Measurements from ENCODE around the gene DGKB.

DGKB gene

DNA sequence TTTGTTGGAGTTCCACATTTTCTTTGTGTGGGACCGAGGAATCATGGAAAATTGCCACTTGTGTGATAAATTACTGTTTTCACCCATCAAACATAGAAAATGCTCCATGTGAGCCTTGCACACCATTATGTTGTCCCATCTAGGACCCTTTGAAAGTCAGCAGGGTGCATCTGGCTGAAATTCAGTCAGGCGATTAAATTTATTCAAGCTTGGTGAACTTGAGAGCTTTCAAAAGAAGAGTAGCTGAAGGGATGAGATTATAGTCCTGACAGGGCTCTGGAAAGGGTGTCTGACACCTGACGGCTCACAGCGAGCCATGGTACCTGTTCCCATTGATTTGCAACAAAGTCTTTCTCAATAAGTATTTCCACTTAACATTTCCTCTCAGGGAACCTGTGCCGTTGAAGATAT lies 513.4 kb downstream of the DGKB start:
- no peak overlapping the region for H3K4me3 ChIP-seq (ENCODE audit: low read depth, low read length)
- TF ChIP-seq, protein P1, sequence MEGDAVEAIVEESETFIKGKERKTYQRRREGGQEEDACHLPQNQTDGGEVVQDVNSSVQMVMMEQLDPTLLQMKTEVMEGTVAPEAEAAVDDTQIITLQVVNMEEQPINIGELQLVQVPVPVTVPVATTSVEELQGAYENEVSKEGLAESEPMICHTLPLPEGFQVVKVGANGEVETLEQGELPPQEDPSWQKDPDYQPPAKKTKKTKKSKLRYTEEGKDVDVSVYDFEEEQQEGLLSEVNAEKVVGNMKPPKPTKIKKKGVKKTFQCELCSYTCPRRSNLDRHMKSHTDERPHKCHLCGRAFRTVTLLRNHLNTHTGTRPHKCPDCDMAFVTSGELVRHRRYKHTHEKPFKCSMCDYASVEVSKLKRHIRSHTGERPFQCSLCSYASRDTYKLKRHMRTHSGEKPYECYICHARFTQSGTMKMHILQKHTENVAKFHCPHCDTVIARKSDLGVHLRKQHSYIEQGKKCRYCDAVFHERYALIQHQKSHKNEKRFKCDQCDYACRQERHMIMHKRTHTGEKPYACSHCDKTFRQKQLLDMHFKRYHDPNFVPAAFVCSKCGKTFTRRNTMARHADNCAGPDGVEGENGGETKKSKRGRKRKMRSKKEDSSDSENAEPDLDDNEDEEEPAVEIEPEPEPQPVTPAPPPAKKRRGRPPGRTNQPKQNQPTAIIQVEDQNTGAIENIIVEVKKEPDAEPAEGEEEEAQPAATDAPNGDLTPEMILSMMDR (conservative IDR thresholded peaks at IDR 0.05; ENCODE audit: low read depth, low read length): no peak
- DNase-seq (ENCODE audit: low read depth): no peak

DNA sequence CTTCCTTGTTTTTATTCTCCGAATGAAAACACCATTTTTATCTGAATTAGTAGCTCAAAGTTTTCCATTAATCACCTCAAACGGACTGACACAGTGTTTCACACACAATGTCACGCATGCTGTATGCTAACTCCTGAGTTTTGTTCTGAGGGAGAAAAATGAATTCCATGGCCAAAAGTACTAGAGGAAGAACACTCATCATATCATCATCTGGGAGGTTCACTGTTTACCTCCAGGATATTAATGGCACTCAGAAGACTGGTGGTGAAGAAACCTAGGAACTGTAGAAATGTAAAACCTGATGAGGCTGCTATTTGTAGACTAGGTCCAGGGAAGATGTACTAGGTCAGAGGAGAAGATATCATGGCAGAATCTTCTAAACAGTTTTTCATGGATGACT lies 517.5 kb downstream of the DGKB start:
- H3K4me3 ChIP-seq (ENCODE audit: low read depth, low read length): no peak overlapping the region
- TF ChIP-seq, protein P1 (conservative IDR thresholded peaks at IDR 0.05; ENCODE audit: low read depth, low read length): no peak
- no peak for DNase-seq (ENCODE audit: low read depth)

DNA sequence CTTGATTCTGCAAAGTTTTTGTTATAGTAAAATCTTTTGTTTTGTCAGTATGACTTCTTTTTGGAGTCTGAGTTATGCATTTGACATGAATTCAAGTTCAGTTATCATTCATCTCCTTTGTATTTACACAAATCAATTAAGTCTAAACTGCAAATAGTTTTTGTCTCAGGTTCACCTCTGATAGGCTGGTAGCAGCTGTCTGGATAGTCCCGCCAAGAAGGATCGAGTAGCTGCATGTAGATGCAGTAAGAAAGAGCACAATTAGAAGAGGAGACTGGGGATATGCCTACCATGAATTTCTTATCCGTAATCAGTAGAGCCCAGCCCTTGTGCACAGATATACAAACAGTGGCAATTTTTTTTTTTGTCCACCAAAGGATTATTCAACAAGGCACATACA lies 520.6 kb downstream of the DGKB start:
- DNase-seq (ENCODE audit: low read depth): no peak
- no peak overlapping the region for H3K4me3 ChIP-seq (ENCODE audit: low read depth, low read length)
- TF ChIP-seq, protein P1 (conservative IDR thresholded peaks at IDR 0.05; ENCODE audit: low read depth, low read length): no peak

DNA sequence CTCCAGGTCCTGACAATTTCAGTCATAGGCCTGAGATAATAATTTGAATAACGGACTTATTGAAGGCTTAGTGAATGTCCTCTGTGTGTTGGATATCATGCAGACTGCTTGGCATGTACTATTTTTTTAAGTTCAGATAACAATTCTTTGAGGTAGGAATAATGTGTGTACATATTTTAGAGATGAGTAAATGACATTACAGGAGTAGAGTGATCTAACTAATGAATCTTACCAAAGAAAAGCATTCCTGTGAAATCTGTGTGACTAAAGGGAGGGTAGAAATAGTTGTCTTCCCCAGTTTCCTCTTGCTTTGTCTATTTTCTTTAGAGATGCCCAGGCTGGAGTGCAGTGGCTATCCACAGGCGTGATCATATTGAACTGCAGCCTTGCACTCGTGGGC lies 521.2 kb downstream of the DGKB start:
- H3K4me3 ChIP-seq (ENCODE audit: low read depth, low read length): no peak overlapping the region
- TF ChIP-seq, protein P1 (conservative IDR thresholded peaks at IDR 0.05; ENCODE audit: low read depth, low read length): no peak
- DNase-seq (ENCODE audit: low read depth): peak; percentile 46

DNA sequence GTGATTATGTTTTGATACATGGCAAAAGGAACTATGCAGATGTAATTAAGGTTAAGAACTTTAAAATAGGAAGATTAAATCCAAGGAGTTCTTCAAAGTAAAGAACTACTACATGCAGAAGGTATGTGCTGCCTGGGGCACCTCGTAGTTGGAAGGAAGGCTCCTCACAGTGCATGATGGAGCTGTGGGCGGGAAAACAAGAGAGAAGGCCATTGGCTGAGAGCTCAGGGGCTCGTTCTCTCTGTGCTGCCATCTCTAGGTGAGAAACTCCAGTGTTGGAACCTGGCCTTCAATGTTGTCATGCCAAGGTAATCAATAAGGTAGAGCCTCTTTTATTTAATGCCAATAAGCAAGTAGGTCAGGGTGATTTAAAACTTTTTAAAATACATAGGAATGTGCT lies 521.7 kb downstream of the DGKB start:
- DNase-seq (ENCODE audit: low read depth): peak; percentile 3
- H3K4me3 ChIP-seq (ENCODE audit: low read depth, low read length): no peak overlapping the region
- TF ChIP-seq, protein P1 (conservative IDR thresholded peaks at IDR 0.05; ENCODE audit: low read depth, low read length): peak; percentile 3

DNA sequence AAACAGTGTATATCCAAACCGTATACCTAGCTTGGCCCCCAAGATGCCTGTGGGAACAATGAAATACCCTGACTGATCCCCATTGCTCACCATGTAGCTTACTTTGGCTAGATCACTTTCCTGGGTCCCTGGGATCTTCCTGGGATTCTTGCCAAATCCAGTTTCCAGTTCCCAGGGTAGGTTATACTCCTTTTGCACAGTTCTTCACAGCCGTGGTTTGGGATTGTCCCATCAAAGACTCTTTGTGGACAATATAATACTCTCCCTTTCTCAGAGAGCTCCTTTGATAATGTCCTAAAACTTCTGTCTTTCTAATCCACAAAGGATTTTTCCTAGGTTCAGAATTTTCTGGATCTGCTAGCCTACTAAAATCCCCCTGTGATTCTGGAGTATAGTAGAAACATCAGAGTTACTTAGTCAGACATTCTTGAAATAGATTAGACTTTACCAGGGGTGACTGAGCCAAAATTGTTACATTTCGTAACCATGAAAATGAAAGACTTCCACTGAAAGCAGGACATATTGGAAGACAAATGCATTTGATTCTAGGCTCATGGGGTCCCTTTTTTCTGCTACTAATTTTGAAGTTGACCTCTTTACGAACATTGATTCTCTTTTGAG lies 524.8 kb downstream of the DGKB start:
- DNase-seq (ENCODE audit: low read depth): peak; percentile 72
- no peak overlapping the region for H3K4me3 ChIP-seq (ENCODE audit: low read depth, low read length)
- TF ChIP-seq, protein P1 (conservative IDR thresholded peaks at IDR 0.05; ENCODE audit: low read depth, low read length): no peak

DNA sequence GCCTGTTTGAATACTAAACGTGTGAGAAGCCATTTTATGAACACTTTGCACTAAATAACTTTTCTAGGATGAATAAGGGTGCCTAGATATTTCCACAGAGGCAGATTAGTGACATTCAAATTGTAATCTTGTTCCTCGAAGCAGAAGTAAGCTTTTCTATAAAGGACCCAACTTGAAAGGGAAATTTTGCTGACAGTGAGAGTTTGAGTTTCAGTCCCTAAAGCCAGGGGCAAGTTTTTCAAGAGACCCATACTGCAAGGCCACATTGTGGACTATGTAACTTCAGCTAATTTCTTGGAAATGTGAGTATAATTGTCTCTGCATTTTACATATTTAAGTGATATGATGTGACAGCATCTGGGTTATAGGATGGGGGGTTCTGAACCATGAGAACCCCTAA lies 525.8 kb downstream of the DGKB start:
- no peak overlapping the region for H3K4me3 ChIP-seq (ENCODE audit: low read depth, low read length)
- DNase-seq (ENCODE audit: low read depth): no peak
- TF ChIP-seq, protein P1 (conservative IDR thresholded peaks at IDR 0.05; ENCODE audit: low read depth, low read length): no peak
